A549 (cell line): ENCODE results near the gene GAMT. TPM values are rescaled to one million over a fixed set of nuclear protein-coding genes. Genes with fewer than 3 reads are reported as not detected.

Source experiments
- ATAC-seq, 2 experiments: fragments of 200-7000 bp in 1 of 2; fragments of >200 bp in 1 of 2; cut with Nextera tagmentation in 1 of 2; cut with Tn5 transposase in 1 of 2; 3 replicates each; pipeline versions ENCODE4 v1.8.0 to v1.9.1; 2018 to 2020; ENCODE audit warnings: mild to moderate bottlenecking in 1 of 2, moderate library complexity in 1 of 2
- CTCF ChIA-PET: fragments of 300-600 bp; sonication (Branson Sonifier 250); formaldehyde crosslinking; extraction: SDS; loops from one replicate; lab custom pipeline; 2021; ENCODE audit warnings: antibody characterized with exemption, inconsistent platforms; lab: Yijun Ruan, JAX
- POLR2A ChIA-PET: fragments of 350-600 bp; formaldehyde crosslinking; extraction: SDS; loops from one replicate; lab custom pipeline; 2021; ENCODE audit warnings: antibody characterized with exemption, inconsistent platforms; lab: Yijun Ruan, JAX
- DNase-seq, 2 experiments: peaks; one replicate each; pipeline versions ENCODE4 v3.0.0 to v3.0.0-alpha.2; 2011 to 2016; ENCODE audit warnings: low read depth in 1 of 2, low spot score in 1 of 2
- FAIRE-seq: peaks from 2 replicates; lab custom pipeline; 2011; peaks lifted over from hg19 to GRCh38; lab: Jason Lieb, UNC
- H3K27ac ChIP-seq, 2 experiments: fragments of >200 bp; sonication (Bioruptor Twin); formaldehyde crosslinking; 3 replicates each; pipeline ENCODE4 v1.5.1; 2016 to 2017
- H3K4me1 ChIP-seq: fragments of >200 bp; sonication (Bioruptor Twin); formaldehyde crosslinking; 3 replicates; pipeline ENCODE4 v1.6.1; 2016
- H3K4me2 ChIP-seq: fragments of >200 bp; sonication (Bioruptor Twin); formaldehyde crosslinking; 3 replicates; pipeline ENCODE4 v1.6.1; 2016
- H3K4me3 ChIP-seq: fragments of >200 bp; sonication (Bioruptor Twin); formaldehyde crosslinking; 3 replicates; pipeline ENCODE4 v1.5.1; 2016
- H3K9me3 ChIP-seq: fragments of >200 bp; sonication (Bioruptor Twin); formaldehyde crosslinking; 3 replicates; pipeline ENCODE4 v1.6.1; 2016
- ATOH8 ChIP-seq: fragments of 250-450 bp; sonication (Bioruptor Pico); IDR thresholded peaks from 2 replicates; pipeline ENCODE4 v1.5.0; 2020; ENCODE audit warnings: low read depth, mild to moderate bottlenecking, moderate library complexity
- BCL3 ChIP-seq: fragments of >200 bp; sonication (Bioruptor Twin); formaldehyde crosslinking; IDR thresholded peaks from 3 replicates; pipeline ENCODE4 v1.6.1; 2016
- BHLHE40 ChIP-seq: IDR thresholded peaks from 2 replicates; pipeline ENCODE4 v1.6.1; 2012; ENCODE audit warnings: low read depth, low read length, inconsistent platforms
- CBX2 ChIP-seq: fragments of 200-600 bp; sonication (generic); IDR thresholded peaks from 2 replicates; pipeline ENCODE4 v1.6.1; 2016; ENCODE audit warnings: low read depth, mild to moderate bottlenecking, borderline replicate concordance
- CEBPB ChIP-seq, 2 experiments: fragments of >200 bp in 1 of 2; sonication (Bioruptor Twin) in 1 of 2; formaldehyde crosslinking in 1 of 2; IDR thresholded peaks; 2 replicates each; pipeline ENCODE4 v1.6.1; 2012 to 2016
- CHD2 ChIP-seq: fragments of 150-350 bp; IDR thresholded peaks from 2 replicates; pipeline ENCODE4 v1.6.1; 2014; ENCODE audit warnings: low read length; ENCODE audit not compliant: partially characterized antibody
- CTCF ChIP-seq: fragments of >200 bp; sonication (Bioruptor Twin); formaldehyde crosslinking; IDR thresholded peaks from 3 replicates; pipeline ENCODE4 v1.5.1; 2016
- E2F6 ChIP-seq: IDR thresholded peaks from 2 replicates; pipeline ENCODE4 v1.6.1; 2012; ENCODE audit warnings: low read depth, borderline replicate concordance
- ELK1 ChIP-seq: fragments of 150-350 bp; IDR thresholded peaks from 2 replicates; pipeline ENCODE4 v1.6.1; 2014; ENCODE audit warnings: low read depth, mild to moderate bottlenecking, low read length
- HMGXB4 ChIP-seq: fragments of 250-450 bp; sonication (Bioruptor Pico); IDR thresholded peaks from 2 replicates; pipeline ENCODE4 v1.5.0; 2021; ENCODE audit warnings: mild to moderate bottlenecking, moderate library complexity, borderline replicate concordance
- HOXB5 ChIP-seq: fragments of 250-450 bp; sonication (Bioruptor Pico); IDR thresholded peaks from 2 replicates; pipeline ENCODE4 v1.5.0; 2020; ENCODE audit warnings: mild to moderate bottlenecking, moderate library complexity
- JUN ChIP-seq, 2 experiments: fragments of >200 bp; sonication (Bioruptor Twin); formaldehyde crosslinking; IDR thresholded peaks; 2 replicates in 1 of 2; 3 replicates in 1 of 2; pipeline ENCODE4 v1.6.1; 2016 to 2017
- JUNB ChIP-seq: fragments of >200 bp; sonication (Bioruptor Twin); formaldehyde crosslinking; IDR thresholded peaks from 2 replicates; pipeline ENCODE4 v1.6.1; 2016
- KDM1A ChIP-seq: fragments of 200-600 bp; sonication (generic); IDR thresholded peaks from 2 replicates; pipeline ENCODE4 v1.6.1; 2016; ENCODE audit warnings: low read depth, mild to moderate bottlenecking
- KDM5A ChIP-seq: fragments of 200-600 bp; sonication (generic); IDR thresholded peaks from 2 replicates; pipeline ENCODE4 v1.6.1; 2016; ENCODE audit warnings: antibody characterized with exemption, mild to moderate bottlenecking
- MAX ChIP-seq: IDR thresholded peaks from 2 replicates; pipeline ENCODE4 v1.6.1; 2012
- MYC ChIP-seq: IDR thresholded peaks from 2 replicates; pipeline ENCODE4 v1.6.1; 2012; ENCODE audit warnings: mild to moderate bottlenecking, inconsistent platforms, low read length, improper control_type of control experiment, borderline replicate concordance
- NPAS2 ChIP-seq: fragments of 250-450 bp; sonication (Bioruptor Pico); IDR thresholded peaks from 2 replicates; pipeline ENCODE4 v1.8.0; 2022; ENCODE audit warnings: mild to moderate bottlenecking, moderate library complexity, borderline replicate concordance
- NR3C1 ChIP-seq: fragments of >200 bp; sonication (Bioruptor Twin); formaldehyde crosslinking; IDR thresholded peaks from 3 replicates; pipeline ENCODE4 v1.6.1; 2017
- PBX3 ChIP-seq: IDR thresholded peaks from 2 replicates; pipeline ENCODE4 v1.6.1; 2012
- PHF8 ChIP-seq: fragments of 200-600 bp; sonication (generic); IDR thresholded peaks from 2 replicates; pipeline ENCODE4 v1.6.1; 2016; ENCODE audit warnings: low read depth, mild to moderate bottlenecking, antibody characterized with exemption, moderate library complexity, borderline replicate concordance
- POLR2A ChIP-seq: IDR thresholded peaks from 2 replicates; pipeline ENCODE4 v1.6.1; 2012; ENCODE audit warnings: mild to moderate bottlenecking, low read length
- RFX5 ChIP-seq: fragments of 450-650 bp; IDR thresholded peaks from 2 replicates; pipeline ENCODE4 v1.7.1; 2014; ENCODE audit warnings: antibody characterized with exemption, mild to moderate bottlenecking, moderate library complexity
- RNF2 ChIP-seq: fragments of 200-600 bp; sonication (generic); IDR thresholded peaks from 2 replicates; pipeline ENCODE4 v1.6.1; 2016; ENCODE audit warnings: low read depth, mild to moderate bottlenecking, antibody characterized with exemption, moderate library complexity, borderline replicate concordance
- USF2 ChIP-seq: fragments of 450-650 bp; IDR thresholded peaks from 2 replicates; pipeline ENCODE4 v1.6.1; 2014; ENCODE audit warnings: antibody characterized with exemption
- WGBS: methylation state at CpG from one replicate; pipeline ENCODE4 v1.1.6; 2017; ENCODE audit errors: missing lambda C conversion rate; 5-methylcytosine and 5-hydroxymethylcytosine counted together
- polyA plus RNA-seq, 4 experiments: library from polyadenylated mRNA; depleted of rRNA in 3 of 4; stranded (reverse); fragments of >200 nt; fragmentation: RNase III in 1 of 4; extraction: RNeasy Plus Mini Kit Qiagen cat#74134 plus additional on column Dnase treatment in 1 of 4; gene quantifications; 2 replicates in 3 of 4; 3 replicates in 1 of 4; pipeline ENCODE4 v1.2.3, GENCODE V29; 2011 to 2017

GAMT gene
- polyA plus RNA-seq, 2 of the 4 experiments (the other 2 are of a cell fraction): 13.6 to 26.0 TPM

- Histone ChIP-seq H3K27ac (peak within 1 kb of the TSS; percentile 100), H3K4me3 (peak within 1 kb of the TSS; percentile 90), H3K9me3 (no peaks in the 10 kb centered on the region), H3K4me2 (peak within 1 kb of the TSS; percentile 92), H3K4me1 (peaks cover 20% of the 10 kb centered on the region; the same call in 2 of the 3 replicates)
- ATAC-seq (no peak; a peak in 2 of 6 replicates), FAIRE-seq (no peak), DNase-seq (no peak)
- POLR2A ChIA-PET: no interaction called here
- no CpG with 5 or more reads among the region's 121 CpGs for WGBS
- CTCF ChIA-PET: no interaction called here
- no peak for TF ChIP-seq CEBPB (IDR thresholded peaks at IDR 0.05)
- TF ChIP-seq BHLHE40: no peak
- TF ChIP-seq ELK1: no peak
- TF ChIP-seq RFX5: no peak
- TF ChIP-seq KDM1A: no peak
- no peak for TF ChIP-seq CHD2
- TF ChIP-seq USF2: no peak
- TF ChIP-seq HOXB5 (CRISPR knock-in tag): no peak
- TF ChIP-seq NR3C1: no peak
- no peak for TF ChIP-seq PHF8
- TF ChIP-seq HMGXB4 (CRISPR knock-in tag): no peak
- TF ChIP-seq PBX3: no peak
- no peak for TF ChIP-seq POLR2A
- TF ChIP-seq ATOH8 (CRISPR knock-in tag): no peak
- no peak for TF ChIP-seq RNF2
- TF ChIP-seq JUNB: no peak
- TF ChIP-seq KDM5A: no peak
Measured at GRCh38 chr19:1407528-1408299, 6.4 kb upstream of the GAMT start, which contains the start of gene DAZAP1. Gene DAZAP1 (plus strand): TSS chr19:1407586. CDS start chr19:1407774, 188 bp downstream.

- DNase-seq (peak; percentile 71 to 97), ATAC-seq (peak; percentile 74 to 77), FAIRE-seq (no peak)
- H3K4me2 ChIP-seq: peak overlapping the region; percentile 92
- WGBS: 5% methylated on average over 6 of the region's 72 CpGs
- peak overlapping the region; percentile 100 for H3K27ac ChIP-seq
- peaks cover 24% of the 10 kb centered on the region; the same call in 2 of the 3 replicates for H3K4me1 ChIP-seq
- ChIA-PET CTCF (no interaction called here), POLR2A (no interaction called here)
- no peaks in the 10 kb centered on the region for H3K9me3 ChIP-seq
- H3K4me3 ChIP-seq: peak overlapping the region; percentile 90
- TF ChIP-seq JUN (IDR thresholded peaks at IDR 0.05) (peak in 1 of 2 experiments; percentile 41; a peak in 2 of 5 replicates), MYC (peak; percentile 97), CHD2 (no peak), CBX2 (no peak), NPAS2 (CRISPR knock-in tag) (peak; percentile 24; the same call in 1 of the 2 replicates), E2F6 (peak; percentile 84), CTCF (peak; percentile 50), MAX (peak; percentile 86), BCL3 (0 out of 3 replicates have a peak, but pooled peaks have one; percentile 26)
Measured at GRCh38 chr19:1406774-1407527, 5.6 kb upstream of the GAMT start.
